Measurements from ENCODE around the gene ASCL5.

ASCL5 gene

DNA sequence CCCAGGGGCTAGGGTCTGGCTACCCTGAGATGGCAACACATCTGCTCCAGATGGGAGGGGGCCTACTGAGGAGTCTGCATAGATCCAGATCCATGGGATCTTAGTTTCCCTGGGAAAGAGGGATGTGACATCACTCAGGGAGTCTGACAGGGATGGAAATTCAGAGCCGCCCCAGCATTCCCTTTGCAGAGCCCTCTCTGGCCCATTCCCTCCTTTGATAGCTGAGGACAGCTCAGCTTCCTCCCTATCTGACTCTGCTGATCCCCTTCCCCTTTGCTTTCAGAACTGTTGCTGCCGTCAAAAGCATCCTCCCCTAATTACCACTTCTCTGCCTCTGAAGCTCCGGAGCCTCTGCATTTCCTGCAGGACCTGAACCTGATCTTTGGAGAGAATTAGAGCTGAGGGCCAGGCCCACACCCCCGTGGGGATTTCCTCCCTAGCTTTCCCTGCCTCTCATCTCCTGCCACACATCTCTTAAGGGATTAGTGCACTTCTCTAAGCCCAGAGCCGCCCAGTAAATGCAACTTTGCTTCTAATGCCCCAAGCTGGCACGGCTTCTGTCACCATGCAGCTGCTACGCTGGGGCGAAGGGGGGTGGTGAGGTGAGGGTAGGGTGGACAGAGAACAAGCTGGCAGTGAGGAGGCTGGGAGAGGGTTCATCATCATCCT, 9.5 kb upstream of the ASCL5 start:
- peak; percentile 87 for DNase-seq (ENCODE audit: low spot score)

DNA sequence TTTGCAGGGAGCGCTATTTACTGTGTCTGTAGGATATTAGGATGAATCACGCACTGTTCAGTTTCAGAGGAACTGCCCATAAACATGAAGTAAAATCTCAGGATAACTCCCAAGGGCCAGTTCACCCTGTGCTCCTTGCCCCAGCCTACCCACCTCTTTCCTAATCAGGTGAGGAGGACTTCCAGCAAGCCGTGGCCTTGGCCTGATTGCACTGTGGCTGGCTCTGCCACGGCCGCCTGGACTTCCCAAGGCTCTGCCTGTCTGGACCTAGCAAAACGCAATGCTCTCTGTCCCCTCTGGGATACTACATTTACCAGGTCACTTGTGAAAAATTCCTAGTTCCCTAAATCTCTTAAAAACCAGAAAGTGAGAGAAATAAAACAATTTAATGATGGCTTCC, 7.4 kb upstream of the ASCL5 start:
- no peak for DNase-seq (ENCODE audit: low spot score)

DNA sequence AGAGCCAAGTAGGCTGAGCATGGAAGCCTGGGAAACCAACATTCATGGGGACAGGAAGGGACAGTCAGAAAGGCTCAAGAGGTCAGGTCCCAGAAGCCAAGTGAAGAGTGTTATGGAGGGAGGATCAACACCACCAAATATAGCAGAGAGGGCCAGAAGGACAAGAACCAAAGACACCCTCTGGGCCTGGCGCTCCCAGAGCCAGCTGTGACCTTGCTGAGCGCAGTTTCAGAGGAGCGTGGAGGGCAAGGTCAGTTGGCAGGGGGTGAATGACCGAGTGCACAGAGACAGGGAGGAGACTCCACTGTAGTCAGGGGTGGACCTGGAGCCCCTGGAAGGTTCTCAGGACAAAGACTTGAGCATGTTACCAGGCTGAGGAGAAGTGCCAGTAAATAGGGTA, 4.4 kb upstream of the ASCL5 start:
- no peak for DNase-seq (ENCODE audit: low spot score)

DNA sequence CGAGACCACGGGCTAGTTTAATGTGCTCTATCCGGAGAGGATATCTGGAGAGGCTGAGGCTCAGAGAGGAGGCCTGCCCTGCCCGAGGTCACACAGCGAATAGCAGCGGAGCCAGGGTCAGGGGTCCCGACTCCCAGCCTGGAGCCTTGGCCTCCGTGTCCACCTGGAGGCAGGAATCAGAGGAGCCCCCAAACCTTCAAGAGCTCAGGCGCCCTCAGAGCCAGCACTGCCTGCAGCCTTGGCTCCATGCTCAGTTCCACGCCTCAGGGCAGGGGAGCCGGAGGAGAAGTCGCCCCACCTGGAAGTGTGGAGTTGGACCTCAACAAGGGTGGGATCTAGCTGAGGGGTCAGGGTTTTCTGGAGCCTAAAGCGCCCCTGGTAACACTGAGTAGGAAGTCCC, 2.0 kb upstream of the ASCL5 start:
- DNase-seq (ENCODE audit: low spot score): no peak

DNA sequence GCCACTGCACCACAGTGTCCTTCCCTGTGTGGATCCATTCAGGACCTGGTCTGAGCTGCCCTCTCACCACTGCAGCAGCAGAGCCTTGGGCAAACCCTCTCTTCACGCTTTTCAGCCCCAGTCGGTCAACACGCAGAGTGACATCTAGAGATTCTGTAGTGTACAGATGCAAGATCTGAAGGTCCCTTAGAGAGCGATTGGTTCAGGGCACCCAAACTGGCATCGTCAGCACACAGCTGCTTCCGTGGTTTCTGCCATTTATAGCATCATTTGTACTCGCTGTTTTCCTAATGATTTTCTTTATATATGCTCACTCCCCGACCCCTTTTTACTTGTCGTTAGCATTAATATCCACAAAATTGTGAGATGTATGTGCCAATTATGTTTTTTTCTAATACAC, 1.5 kb upstream of the ASCL5 start:
- DNase-seq (ENCODE audit: low spot score): no peak

DNA sequence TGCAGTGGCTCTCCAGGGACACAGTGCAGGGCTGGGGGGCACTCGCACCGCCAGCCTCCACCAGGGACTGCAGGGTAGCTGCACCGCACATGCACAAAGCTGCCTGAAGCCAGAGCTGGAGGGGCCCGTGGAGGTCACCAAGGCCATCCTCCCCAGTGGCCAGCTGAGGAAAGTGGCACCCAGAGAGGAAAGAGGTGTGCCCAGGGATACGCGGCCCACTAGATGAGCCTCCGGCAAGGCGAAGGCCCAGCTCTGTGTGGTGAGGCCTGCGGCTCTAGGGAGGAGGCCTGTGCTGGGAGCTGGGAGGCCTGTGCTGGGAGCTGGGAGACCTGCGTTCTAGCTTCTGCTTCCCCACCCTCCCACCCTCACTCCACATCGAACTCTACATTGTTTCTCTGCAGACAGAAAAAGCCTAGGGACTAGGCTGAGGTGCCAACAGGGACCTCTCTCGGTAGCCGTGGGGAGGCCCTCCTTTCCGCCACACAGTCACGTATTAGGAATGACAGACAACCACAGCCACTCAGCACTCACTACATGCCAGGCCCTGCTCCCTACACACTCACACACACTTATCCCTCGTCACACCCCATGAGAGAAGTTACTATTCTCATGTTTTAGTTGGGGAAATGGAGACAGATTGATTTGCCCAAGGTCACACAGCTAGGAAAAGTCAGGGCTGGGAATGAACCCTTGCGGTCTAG, 921 bp upstream of the ASCL5 start:
- no peak for DNase-seq (ENCODE audit: low spot score)

DNA sequence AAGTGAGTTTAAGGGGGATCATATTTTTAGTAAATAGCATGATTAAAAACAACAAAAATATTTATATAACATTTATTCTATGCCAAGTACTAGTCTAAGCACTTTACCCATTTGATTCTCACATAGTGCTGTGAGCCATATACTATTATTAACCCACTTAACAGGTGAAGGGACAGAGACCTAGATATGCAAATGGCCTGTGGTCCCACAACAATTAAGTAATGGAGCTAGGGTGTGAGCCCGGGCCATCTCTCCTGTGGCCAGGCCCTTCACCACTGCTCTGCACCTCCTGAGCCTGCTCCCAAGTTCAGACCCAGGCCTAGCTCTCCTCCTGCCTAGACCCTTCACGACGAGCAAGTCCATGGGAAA, 537 bp downstream of the ASCL5 start:
- no peak for DNase-seq (ENCODE audit: low spot score)

DNA sequence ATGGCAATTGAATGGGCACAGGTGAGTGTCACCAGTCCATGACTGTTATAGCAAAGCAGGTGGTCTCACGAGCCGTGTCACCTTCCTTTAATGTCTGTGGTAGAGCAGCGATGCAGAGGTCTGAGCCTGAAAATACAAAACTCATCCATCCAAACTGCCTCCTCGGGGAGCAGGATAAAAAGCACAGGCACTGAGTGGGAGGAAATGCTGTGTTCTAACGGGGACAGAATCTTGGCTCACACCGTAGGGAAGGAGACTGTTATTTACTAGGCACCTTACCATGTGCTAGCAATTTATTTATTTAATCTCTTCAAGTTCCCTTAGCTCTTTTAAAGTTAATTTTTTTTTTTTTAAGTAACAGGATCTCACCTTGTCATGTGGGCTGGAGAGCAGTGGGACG, 1.2 kb downstream of the ASCL5 start:
- DNase-seq (ENCODE audit: low spot score): no peak

DNA sequence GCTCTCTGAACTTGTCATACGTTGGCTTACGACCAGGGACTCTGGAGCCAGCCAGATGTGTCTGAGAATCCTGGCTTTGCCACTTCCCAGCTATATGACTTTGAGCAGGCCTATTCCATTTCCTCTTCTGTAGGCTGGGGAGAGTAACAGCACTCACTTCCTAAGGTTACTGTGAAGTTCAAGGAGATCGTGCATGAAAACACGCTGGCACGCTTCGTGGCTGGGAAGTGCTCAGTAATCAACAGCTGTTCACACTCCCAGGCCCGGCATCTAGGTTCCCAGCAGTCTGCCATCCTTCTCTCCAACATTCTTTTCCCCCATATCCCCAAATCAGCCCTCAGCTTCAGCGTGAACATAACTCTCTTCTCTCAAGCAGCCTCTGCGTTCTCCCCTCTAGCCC, 2.0 kb downstream of the ASCL5 start:
- DNase-seq (ENCODE audit: low spot score): no peak

DNA sequence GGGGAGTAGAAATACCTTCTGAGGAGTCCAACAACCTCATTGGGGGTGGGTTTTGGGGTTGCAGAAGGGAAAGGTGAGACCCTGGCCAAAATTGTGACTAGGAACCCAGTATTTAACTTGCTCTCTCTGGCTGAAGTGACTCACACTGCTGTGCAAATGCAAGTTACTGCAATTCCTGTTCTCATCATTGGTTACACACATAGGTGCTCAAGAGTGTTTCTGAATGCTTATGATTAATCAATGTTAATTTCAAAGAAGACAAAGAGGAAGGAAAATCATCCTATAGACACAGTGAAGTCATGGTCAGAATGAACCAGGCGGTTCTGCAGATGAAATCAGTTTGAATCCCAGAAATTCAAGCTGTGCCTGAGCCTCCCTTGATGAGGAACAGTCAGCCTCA, 3.1 kb downstream of the ASCL5 start:
- DNase-seq (ENCODE audit: low spot score): no peak

DNA sequence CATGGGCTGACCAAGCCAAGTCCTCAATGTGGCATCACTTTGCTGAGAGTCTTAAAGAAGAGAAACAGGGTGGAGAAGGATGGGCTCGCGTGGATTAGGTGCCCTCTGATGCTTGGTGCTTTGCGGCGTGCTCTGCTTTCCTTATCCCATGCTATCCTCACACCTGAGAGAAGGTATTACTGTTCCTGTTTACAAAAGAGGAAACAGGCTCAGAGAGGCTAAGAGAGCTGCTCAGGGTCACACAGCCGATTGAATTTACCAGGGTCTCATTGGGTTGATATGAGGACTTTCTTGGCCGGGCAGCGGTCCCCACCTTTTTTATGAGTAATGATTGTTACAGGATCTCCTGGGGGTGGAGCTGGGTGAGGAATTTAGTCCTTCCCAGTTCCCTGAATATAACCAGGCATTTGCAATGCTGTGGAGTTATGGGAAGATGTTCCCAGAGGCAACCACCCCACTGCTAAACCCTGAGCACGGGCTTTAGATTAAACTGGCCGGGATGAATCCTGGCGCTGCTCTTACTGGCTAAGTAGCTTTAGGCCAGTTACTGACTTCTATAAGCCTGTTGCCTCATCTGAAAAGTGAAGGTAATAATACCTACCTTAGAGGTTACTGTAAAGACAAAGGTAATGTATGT, 4.5 kb downstream of the ASCL5 start:
- no peak for DNase-seq (ENCODE audit: low spot score)

DNA sequence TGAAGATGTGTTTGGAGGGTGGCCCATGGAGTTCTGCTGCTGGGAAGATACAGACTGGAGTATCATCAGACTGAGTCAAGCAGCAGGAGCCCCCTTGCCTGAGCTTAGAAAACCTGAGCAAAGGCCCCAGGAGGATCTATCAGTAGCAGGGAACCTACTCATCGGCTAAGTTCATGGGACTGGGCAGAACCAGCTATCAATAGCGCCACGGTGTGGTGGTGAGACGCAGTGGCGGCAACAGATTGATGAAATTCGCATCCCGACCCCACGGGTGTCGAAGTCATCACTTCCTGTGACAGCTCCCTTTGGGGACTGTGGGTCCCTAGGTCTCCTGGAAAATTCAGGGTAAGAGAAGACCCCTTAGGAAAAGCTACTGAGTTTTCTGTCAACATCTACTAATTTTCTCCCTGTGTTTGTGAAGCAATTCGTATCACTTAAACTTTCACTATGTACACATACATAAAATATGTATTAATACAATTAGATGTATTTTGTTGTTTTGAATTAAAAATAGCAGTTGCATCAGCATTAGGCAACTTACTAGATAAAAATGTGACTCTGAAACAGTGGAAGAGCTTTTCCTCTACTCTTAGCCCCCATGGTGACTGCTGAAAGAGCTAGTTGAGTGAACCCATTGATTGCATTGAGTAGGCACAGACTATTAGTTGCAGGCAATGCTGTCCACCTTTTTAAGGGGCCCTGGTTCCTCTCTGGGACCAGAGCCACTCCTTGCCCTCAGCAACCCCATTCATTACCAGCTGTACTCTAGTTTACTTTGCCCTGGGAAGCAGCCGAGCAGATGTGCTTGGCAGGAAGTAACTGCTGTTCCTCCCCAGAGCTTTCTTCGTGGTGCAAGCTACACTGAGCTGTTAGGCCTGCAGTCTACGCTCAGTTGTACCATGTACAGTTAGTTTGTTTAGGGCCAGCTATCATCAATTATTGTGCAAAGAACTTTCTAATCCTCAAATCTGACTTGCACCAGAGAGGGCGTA, 7.5 kb downstream of the ASCL5 start:
- peak; percentile 66 for DNase-seq (ENCODE audit: low spot score)

DNA sequence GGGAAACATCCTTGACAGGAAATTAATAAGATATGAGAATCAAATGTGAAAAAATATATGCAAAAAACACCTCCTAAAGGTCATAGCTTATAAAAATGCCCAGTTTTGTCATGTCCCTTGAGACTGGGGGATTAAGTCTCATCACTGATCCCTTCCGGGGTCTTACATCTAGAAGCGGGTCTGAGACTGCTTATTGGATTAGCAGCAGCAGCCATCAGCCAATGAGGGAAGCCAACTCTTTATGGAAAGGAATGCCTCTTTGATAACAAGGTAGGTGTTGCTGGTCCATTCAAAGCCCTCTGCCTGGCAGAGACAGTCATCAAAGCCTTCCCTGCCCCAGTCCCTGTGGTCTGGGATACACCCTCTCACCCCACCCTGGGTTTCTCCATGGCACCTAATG, 10.9 kb downstream of the ASCL5 start:
- DNase-seq (ENCODE audit: low spot score): peak; percentile 69

DNA sequence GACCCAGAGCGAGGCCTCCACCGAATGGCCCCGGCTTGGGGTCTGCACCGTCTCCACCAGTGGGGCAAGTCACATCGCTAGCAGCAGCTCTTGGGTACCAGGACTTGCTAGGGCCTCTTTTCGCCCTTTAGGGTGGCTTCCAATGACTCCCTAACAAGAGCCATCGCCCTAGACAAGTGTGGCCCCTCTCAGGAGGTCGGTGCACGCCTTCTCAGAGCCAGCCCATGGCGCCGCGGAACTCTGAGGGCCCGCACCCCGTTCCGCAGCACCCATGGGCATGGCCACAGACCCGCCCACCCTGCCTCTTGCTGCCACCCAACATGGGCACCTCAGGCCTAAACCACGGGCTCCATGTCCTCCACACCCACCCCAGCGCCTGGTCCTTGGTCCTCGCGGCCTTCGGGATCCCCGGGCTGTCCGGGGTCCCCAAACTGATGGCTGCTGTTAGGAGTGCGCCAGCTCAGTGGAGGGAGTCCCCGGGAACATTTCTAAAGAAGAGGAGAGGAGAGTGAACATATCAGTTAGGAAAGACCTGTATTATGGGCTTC, 11.5 kb downstream of the ASCL5 start:
- no peak for DNase-seq (ENCODE audit: low spot score)

DNA sequence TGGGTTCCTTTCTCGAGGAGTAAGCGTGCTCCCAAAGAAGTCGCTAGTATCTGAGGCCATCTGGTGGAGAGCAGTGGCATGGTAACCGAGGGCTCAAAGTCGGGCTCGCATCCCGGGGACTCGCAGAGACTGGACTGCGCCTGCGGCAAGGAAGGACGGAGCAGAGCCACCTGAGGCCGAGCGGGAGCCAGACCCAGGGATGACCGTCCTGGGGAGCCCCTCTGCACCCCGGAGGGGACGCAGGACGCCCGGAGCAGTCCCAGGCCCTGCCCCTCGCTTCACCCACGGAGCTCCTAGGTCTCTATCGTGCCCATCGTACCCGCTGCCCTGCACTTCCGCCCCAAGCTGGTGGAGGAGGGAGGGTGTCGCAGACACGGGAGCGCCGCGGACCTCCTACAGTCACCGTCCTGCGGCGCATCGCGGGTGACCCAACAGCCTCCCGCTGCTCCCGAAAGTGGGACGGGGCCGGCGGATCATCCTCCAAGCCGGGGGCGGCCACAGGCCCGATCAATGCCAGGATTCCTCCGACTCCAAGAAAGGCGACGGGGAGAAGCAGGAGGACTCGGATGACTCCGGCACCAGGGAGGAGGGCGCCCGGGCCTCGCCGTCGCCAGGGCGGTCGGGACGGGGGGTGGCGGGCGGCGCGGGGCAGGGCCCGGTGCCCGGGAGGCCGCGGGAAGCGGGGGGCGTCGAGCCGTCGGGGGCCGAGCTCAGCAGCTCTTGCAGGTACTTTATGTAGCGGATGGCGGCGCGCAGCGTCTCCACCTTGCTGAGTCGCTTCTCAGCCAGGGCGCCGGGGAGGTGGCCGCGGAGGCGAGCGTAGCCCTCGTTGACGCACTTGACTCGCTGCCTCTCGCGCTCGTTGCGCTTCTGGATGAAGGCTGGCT, 12.5 kb downstream of the ASCL5 start:
- DNase-seq (ENCODE audit: low spot score): peak; percentile 93

DNA sequence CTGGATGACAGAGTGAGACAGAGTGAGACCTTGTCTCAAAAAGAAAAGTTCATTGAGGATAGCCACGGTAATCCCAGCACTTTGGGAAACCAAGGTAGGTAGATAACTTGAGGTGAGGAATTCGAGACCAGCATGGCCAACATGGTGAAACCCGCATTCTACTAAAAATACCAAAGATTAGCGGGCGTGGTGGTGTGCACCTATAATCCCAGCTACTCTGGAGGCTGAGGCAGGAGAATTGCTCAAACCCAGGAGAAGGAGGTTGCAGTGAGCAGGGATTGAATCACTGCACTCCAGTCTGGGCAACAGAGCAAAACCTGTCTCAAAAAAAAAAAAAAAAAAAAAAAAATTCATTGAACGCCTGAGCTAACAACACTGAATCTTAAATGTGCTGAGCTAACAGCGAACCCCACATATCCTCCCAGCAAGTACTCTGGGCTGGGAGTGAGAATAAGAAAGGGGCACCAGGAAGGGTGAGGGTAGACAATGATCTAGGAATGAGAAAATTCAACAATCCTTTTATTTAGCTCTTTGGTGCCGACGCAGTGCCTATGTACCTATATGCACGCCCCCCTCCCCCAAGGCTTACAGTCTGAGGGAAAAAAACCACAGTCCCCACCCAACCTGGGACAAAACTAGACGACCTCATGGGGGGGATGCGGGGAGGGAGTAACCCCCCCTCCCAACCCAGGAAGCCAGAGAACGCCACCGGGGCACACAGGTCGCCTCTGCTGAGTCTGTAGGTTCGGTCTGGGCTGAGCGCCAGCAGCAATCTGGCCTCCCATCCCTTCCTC, 13.3 kb downstream of the ASCL5 start:
- no peak for DNase-seq (ENCODE audit: low spot score)

DNA sequence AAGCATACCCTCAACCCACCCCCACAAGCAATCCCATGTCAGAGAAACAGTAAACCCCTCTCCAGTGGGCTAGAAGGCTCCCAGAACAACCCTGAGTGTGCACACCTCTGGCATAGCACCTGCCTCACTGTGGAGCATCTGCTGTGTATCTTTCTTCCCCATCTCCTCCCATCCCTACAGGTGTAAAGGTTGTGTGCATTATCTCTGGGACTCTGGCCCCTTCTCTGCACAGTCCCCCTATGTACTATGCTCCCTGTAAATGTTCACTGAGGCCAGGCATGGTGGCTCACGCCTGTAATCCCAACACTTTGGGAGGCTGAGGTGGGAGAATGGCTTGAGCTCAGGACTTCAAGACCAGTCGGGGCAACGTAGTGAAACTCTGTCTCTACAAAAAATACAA, 14.1 kb downstream of the ASCL5 start:
- DNase-seq (ENCODE audit: low spot score): no peak

DNA sequence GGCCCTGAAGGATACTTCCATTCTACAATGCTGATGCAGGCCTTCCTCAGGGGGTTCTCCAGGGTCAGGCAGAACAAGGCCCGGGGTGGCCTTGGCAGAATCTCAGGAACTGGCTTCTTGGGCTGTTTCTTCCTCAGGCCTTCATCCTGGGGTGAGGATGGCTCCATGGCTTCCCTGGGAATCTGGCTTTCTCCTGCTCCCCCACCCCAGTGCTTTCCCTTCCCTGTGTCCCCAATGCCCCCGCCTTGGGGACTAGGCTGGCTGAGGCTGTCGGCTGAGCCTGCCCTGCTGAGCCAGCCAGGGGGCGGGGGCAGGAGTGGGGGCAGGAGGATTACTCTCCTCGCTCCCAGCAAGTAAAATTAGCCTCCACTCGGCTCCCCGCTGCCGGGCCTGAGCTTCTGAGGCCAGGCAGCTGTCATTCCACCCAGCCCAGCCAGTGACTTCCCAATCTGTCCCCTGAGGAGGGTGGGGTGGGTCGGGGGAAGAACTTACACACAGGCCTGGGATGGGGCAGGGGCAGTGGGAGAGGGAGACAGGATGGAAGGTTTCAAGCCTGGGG, 14.7 kb downstream of the ASCL5 start, which contains the start of gene CACNA1S:
Gene CACNA1S, minus strand, starts transcription at position 254 of the 559 bp plus-strand sequence. Its CDS starts 87 bp downstream, at position 167.
- no peak for DNase-seq (ENCODE audit: low spot score)

DNA sequence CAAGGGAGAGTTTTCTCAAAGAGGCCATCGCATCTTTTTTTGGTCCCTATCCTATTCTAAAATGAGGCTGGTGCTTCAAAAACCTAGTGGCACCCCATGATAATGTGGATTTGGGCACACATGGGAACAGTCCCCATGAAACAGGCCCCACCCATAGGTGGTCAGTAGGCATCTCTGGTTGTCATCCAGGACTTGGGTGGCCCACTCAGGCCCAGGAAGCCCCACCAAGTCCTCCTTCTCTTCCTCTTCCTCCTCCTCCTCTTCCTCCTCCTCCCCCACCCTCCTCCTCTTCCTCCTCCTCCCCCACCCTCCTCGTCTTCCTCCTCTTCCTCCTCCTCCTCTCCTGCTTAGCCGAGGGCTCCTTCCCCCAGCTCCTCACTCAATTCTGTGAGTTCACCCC, 15.3 kb downstream of the ASCL5 start:
- no peak for DNase-seq (ENCODE audit: low spot score)

DNA sequence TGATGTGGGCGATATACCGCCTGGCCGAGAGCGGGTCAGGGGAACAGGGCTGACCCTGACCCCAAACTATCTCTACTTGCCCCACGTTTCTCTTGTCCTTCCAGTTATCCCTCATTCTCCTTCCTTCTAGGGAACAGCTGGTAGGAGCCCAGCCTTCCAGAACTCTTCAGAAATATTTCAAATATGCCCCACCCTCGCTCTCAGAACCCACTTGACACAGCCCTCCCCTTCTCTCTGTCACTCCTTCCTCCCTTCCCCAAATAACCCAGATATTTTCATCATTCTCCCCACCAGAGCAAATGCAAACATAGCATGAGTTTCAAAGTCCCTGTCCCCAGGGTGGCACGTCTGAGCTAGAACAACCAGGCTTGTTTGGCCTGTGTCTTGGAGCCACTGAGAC, 15.8 kb downstream of the ASCL5 start:
- DNase-seq (ENCODE audit: low spot score): no peak
